GM19193 (cell line): Measurements from ENCODE around the gene IGLON5.

Experiments used
- POLR2A ChIP-seq: IDR thresholded peaks from 4 replicates; pipeline ENCODE4 v1.6.1; 2011; ENCODE audit not compliant: insufficient read depth, insufficient read length; ENCODE audit errors: extremely low read depth

The IGLON5 gene

GRCh38 chr19:51311351-51312257 is at the start of gene IGLON5:
IGLON5 (plus strand) TSS chr19:51311644; CDS start chr19:51311848, 204 bp downstream.
- TF ChIP-seq POLR2A: no peak

GRCh38 chr19:51263808-51264207 is 47.6 kb upstream of the IGLON5 start:
- no peak for TF ChIP-seq POLR2A

- no peak for TF ChIP-seq POLR2A
These were observed 40.4 kb upstream of the IGLON5 start for GRCh38 chr19:51271067-51271466.

GRCh38 chr19:51272183-51272810 is 39.1 kb upstream of the IGLON5 start:
- no peak for TF ChIP-seq POLR2A

- TF ChIP-seq POLR2A: no peak
These were observed 37.2 kb upstream of the IGLON5 start for GRCh38 chr19:51274049-51274770.

- TF ChIP-seq POLR2A: no peak
These were observed 34.3 kb upstream of the IGLON5 start for GRCh38 chr19:51277112-51277511.

- no peak for TF ChIP-seq POLR2A
These were observed 29.1 kb upstream of the IGLON5 start for GRCh38 chr19:51282335-51282734.

GRCh38 chr19:51285682-51286081 is 25.8 kb upstream of the IGLON5 start:
- TF ChIP-seq POLR2A: no peak

- TF ChIP-seq POLR2A: no peak
These were observed 21.8 kb upstream of the IGLON5 start for GRCh38 chr19:51289635-51290034.

- no peak for TF ChIP-seq POLR2A
These were observed 18.5 kb upstream of the IGLON5 start for GRCh38 chr19:51292971-51293370.

- TF ChIP-seq POLR2A: no peak
These were observed 17.8 kb upstream of the IGLON5 start for GRCh38 chr19:51293571-51294210.

- no peak for TF ChIP-seq POLR2A
These were observed 17.1 kb upstream of the IGLON5 start for GRCh38 chr19:51294211-51294976.

- TF ChIP-seq POLR2A: no peak
These were observed 16.5 kb upstream of the IGLON5 start for GRCh38 chr19:51294977-51295375.

- no peak for TF ChIP-seq POLR2A
These were observed 15.9 kb upstream of the IGLON5 start for GRCh38 chr19:51295382-51296126.
